Natural killer cell (primary cell): Measurements from ENCODE around the gene TSPO2. TPM values are rescaled to one million over a fixed set of nuclear protein-coding genes. Genes with fewer than 3 reads are reported as not detected.
A peak's percentile ranks its signal among the peaks of the same experiment; 100 is the strongest.

Experiments
- ATAC-seq, 3 donors: fragments of 150-1000 bp in 2 of 3; fragments of 200-7000 bp in 1 of 3; cut with Tn5 transposase; 1 replicate in 1 of 3; 2 replicates in 2 of 3; pipeline ENCODE4 v1.10.0; 2021; ENCODE audit warnings: mild to moderate bottlenecking in 2 of 3, moderate library complexity in 2 of 3
- DNase-seq, 2 donors: peaks; one replicate each; pipeline versions ENCODE4 v3.0.0 to v3.0.0-alpha.2; 2013 to 2021; ENCODE audit warnings: mixed read lengths in 1 of 2
- H3K27ac ChIP-seq: one replicate; pipeline ENCODE4 v1.5.1; 2013; ENCODE audit warnings: mild to moderate bottlenecking, low read length
- H3K27me3 ChIP-seq: one replicate; pipeline ENCODE4 v1.6.1; 2013; ENCODE audit warnings: low read length; ENCODE audit not compliant: control insufficient read depth, insufficient read depth
- H3K36me3 ChIP-seq: one replicate; pipeline ENCODE4 v1.6.1; 2013; ENCODE audit warnings: low read length; ENCODE audit not compliant: control insufficient read depth, insufficient read depth
- H3K4me1 ChIP-seq: one replicate; pipeline ENCODE4 v1.6.1; 2013; ENCODE audit warnings: low read length; ENCODE audit not compliant: control insufficient read depth, insufficient read depth
- H3K4me3 ChIP-seq: one replicate; pipeline ENCODE4 v1.5.1; 2013; ENCODE audit warnings: low read length
- H3K9me3 ChIP-seq: one replicate; pipeline ENCODE4 v1.6.1; 2013; ENCODE audit warnings: low read length; ENCODE audit not compliant: control insufficient read depth, insufficient read depth
- H3K27ac Mint-ChIP-seq, 2 donors: one replicate each; pipeline ENCODE4 v1.8.0; 2022; ENCODE audit warnings: mild to moderate bottlenecking in 2 of 2, mixed read lengths in 2 of 2, moderate library complexity in 1 of 2
- H3K27me3 Mint-ChIP-seq, 2 donors: one replicate each; pipeline ENCODE4 v1.8.0; 2022; ENCODE audit warnings: low read depth in 2 of 2, mixed read lengths in 2 of 2
- H3K36me3 Mint-ChIP-seq: one replicate; pipeline ENCODE4 v1.8.0; 2022; ENCODE audit warnings: mixed read lengths
- H3K4me1 Mint-ChIP-seq, 2 donors: one replicate each; pipeline ENCODE4 v1.8.0; 2022; ENCODE audit warnings: mixed read lengths in 2 of 2
- H3K4me3 Mint-ChIP-seq: one replicate; pipeline ENCODE4 v1.8.0; 2022; ENCODE audit warnings: mild to moderate bottlenecking, moderate library complexity, mixed read lengths
- H3K9me3 Mint-ChIP-seq, 2 donors: one replicate each; pipeline ENCODE4 v1.8.0; 2022; ENCODE audit warnings: mixed read lengths in 2 of 2
- WGBS: methylation state at CpG from one replicate; pipeline ENCODE4 v1.1.7; 2013; ENCODE audit warnings: missing lambda C conversion rate; ENCODE audit not compliant: insufficient coverage; 5-methylcytosine and 5-hydroxymethylcytosine counted together
- intact Hi-C: fragments of 100-400 bp; cut with micrococcal nuclease; formaldehyde crosslinking; loops from one replicate; pipeline ENCODE4 v1.14.2; 2022
- total RNA-seq, 4 donors: library from RNA; stranded (reverse); fragments of 120-200 nt in 1 of 4; gene quantifications; one replicate each; pipeline versions ENCODE4 v1.2.3 to v1.2.4, GENCODE V29; 2013 to 2022
- TF ChIP-seq, protein P1 (sequence below): fragments of 200-600 bp; IDR thresholded peaks from one replicate; pipeline ENCODE4 v1.8.0; 2022; ENCODE audit warnings: antibody characterized with exemption

The TSPO2 gene
- total RNA-seq, 3 donors from 2014 or later (not counting 1 experiment from before 2014, with no cell fraction given) = not detected

- Histone ChIP-seq H3K4me1 (no peaks in the 10 kb centered on the region), H3K27ac (no peak overlapping the region), H3K27me3 (no peaks in the 10 kb centered on the region), H3K4me3 (no peak overlapping the region), H3K36me3 (no peaks in the 10 kb centered on the region), H3K9me3 (no peaks in the 10 kb centered on the region)
- Mint-ChIP-seq H3K9me3 (no peaks in the 10 kb centered on the region), H3K4me1 (no peaks in the 10 kb centered on the region), H3K36me3 (no peaks in the 10 kb centered on the region), H3K27ac (no peak overlapping the region), H3K4me3 (no peak overlapping the region), H3K27me3 (no peaks in the 10 kb centered on the region)
- intact Hi-C loops = loop anchor here (5.0 kb wide), 1 partner anchor 1056 kb away; no protein-coding TSS in a partner anchor
- TF ChIP-seq, protein P1, sequence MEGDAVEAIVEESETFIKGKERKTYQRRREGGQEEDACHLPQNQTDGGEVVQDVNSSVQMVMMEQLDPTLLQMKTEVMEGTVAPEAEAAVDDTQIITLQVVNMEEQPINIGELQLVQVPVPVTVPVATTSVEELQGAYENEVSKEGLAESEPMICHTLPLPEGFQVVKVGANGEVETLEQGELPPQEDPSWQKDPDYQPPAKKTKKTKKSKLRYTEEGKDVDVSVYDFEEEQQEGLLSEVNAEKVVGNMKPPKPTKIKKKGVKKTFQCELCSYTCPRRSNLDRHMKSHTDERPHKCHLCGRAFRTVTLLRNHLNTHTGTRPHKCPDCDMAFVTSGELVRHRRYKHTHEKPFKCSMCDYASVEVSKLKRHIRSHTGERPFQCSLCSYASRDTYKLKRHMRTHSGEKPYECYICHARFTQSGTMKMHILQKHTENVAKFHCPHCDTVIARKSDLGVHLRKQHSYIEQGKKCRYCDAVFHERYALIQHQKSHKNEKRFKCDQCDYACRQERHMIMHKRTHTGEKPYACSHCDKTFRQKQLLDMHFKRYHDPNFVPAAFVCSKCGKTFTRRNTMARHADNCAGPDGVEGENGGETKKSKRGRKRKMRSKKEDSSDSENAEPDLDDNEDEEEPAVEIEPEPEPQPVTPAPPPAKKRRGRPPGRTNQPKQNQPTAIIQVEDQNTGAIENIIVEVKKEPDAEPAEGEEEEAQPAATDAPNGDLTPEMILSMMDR = no peak
- 94% methylated on average over 3 of the region's 3 CpGs for WGBS
- DNase-seq (no peak), ATAC-seq (no peak)
Measured at GRCh38 chr6:41038205-41038604, 4.1 kb upstream of the TSPO2 start.

DNA sequence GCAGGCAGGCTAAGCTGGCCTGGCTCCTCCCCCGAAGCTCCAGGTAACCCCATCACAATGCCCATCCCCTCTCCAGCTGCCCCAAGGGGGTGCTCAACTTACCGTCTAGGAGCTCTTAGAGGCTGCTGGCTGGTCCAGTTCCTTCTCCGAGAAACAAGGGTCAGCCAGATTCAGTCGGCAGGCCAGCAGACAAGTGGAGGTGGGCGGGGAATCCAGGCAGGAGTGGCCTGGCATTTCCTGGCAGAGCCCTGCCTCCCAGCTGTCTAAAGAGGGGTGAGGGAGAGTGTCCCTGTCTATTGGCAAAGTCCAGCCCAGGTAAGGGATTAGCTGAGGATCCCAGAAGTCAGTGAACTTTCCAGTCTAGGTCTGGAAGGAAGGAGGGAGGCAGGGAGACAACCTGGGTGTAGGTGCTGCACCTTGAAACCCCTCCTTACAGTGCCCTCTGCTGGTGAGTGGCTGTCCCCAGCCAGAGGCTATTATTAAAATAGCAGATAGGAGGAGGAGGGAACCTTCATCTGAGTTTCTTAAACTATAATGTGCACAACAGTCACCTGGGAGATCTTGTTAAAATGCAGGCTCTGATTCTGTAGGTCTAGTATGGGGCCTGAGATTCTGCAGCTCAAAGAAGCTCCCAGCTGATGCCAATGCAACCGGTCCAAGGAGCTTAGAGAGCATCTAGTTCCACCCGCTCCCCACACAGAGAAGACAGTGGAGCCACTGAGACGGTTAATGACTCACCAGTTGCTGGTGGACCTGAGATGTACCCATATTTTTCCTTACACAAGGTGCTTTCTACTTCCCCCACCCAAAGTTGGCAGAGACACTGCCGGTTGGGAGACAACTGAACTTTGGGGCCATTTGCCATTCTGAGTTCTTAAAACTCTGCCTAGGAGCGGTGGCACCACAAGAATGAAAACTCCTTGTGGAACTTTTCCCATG, 2.9 kb upstream of the TSPO2 start, which contains the start of gene UNC5CL:
TSS of gene UNC5CL (minus strand) at position 162 of the 939 bp plus-strand sequence. CDS start 4,147 bp downstream, outside the sequence.
- Mint-ChIP-seq H3K9me3 (no peaks in the 10 kb centered on the region), H3K27ac (no peak within 1 kb of the TSS), H3K4me3 (no peak within 1 kb of the TSS), H3K27me3 (no peaks in the 10 kb centered on the region), H3K4me1 (no peaks in the 10 kb centered on the region), H3K36me3 (no peaks in the 10 kb centered on the region)
- peak in 1 of 2 donors; percentile 71 for DNase-seq
- WGBS = 78% methylated on average over 10 of the region's 10 CpGs
- TF ChIP-seq, protein P1 = peak; percentile 71
- H3K27ac ChIP-seq = no peak within 1 kb of the TSS
- no peaks in the 10 kb centered on the region for H3K27me3 ChIP-seq
- peak in 2 of 3 donors; percentile 67 to 75 for ATAC-seq
- intact Hi-C loops = loop anchor here (5.0 kb wide), 1 partner anchor 1057 kb away; no protein-coding TSS in a partner anchor
- H3K9me3 ChIP-seq = no peaks in the 10 kb centered on the region
- H3K36me3 ChIP-seq = no peaks in the 10 kb centered on the region
- H3K4me3 ChIP-seq = no peak within 1 kb of the TSS
- H3K4me1 ChIP-seq = no peaks in the 10 kb centered on the region

DNA sequence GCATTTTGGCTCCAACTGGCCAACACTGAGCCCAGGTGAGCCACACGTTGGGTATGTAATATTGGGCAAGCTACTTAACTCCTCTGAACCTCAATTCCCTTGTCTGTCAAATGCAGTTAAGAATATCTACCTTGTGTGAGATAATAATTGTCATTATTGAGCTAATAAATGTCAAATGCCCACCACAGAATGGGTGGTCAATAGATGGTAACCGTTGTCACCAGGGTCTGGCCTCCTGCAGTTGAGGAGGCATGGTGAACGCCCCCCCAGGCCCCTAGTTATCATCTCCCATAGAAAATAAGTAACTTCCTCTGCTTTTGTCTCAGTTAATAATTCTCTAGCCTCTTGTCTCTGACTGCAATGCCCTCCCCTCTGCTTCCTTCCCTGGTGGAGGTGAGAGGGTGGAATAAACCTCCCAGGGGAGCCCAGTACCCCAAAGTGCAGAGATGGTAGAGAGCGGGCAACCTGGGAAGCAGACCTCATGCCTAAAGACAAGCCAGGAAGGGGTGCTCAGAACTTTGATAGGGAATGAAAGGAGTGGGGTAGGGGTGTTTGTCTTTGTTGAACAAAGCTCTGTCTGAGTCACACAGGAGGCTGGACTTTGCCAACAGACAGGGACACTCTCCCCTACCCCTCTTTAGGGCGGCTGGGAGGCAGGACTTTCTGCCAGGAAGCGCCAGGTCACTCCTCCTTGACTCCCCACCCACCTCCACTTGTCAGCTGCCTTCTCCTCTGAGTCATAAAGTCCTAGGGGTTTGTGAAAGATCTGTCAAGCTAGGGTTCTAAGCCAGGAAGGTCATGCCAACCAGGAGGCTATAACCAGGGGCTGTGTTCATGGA, 1.9 kb upstream of the TSPO2 start:
- Histone ChIP-seq H3K27me3 (no peaks in the 10 kb centered on the region), H3K27ac (no peak overlapping the region), H3K36me3 (no peaks in the 10 kb centered on the region), H3K4me3 (no peak overlapping the region), H3K9me3 (no peaks in the 10 kb centered on the region), H3K4me1 (no peaks in the 10 kb centered on the region)
- no peaks in the 10 kb centered on the region for H3K27me3 Mint-ChIP-seq
- H3K27ac Mint-ChIP-seq = no peak overlapping the region
- WGBS = 62% methylated on average over 6 of the region's 6 CpGs
- H3K9me3 Mint-ChIP-seq = no peaks in the 10 kb centered on the region
- ATAC-seq (no peak), DNase-seq (no peak)
- TF ChIP-seq, protein P1 = no peak
- no peaks in the 10 kb centered on the region for H3K36me3 Mint-ChIP-seq
- intact Hi-C loops = no loop called here
- no peaks in the 10 kb centered on the region for H3K4me1 Mint-ChIP-seq
- H3K4me3 Mint-ChIP-seq = no peak overlapping the region
